HCT116 (cell line): ENCODE data around the gene MID1. TPM values are rescaled to one million over a fixed set of nuclear protein-coding genes. Genes with fewer than 3 reads are reported as not detected.

Source experiments
- ATAC-seq: fragments of 200-7000 bp; cut with Tn5 transposase; 2 replicates; pipeline ENCODE4 v1.9.1; 2020; ENCODE audit warnings: mild to moderate bottlenecking, moderate library complexity
- BruUV-seq: library from RNA; stranded (reverse); fragments of 400-500 nt; replicated peaks from 2 replicates; lab custom pipeline; 2021; lab: Mats Ljungman, UMichigan
- CTCF ChIA-PET: fragments of 300-600 bp; sonication (Branson Sonifier 250); formaldehyde crosslinking; loops from one replicate; lab custom pipeline; 2021; ENCODE audit warnings: antibody characterized with exemption; lab: Charles Lee
- POLR2A ChIA-PET: fragments of 300-600, 350-600 bp; sonication (Branson Sonifier 250); formaldehyde crosslinking; loops from one replicate; lab custom pipeline; 2021; ENCODE audit warnings: antibody characterized with exemption; lab: Charles Lee
- RAD21 ChIA-PET, 2 experiments: fragments of 300-600 bp; sonication (Branson Sonifier 250); formaldehyde crosslinking; loops; one replicate each; lab custom pipeline; 2023; ENCODE audit warnings: low total read pairs in 2 of 2; ENCODE audit not compliant: uncharacterized antibody in 2 of 2, unreplicated experiment in 2 of 2, low non-redundant PET in 1 of 2; lab: Charles Lee
- DNase-seq: peaks from one replicate; pipeline ENCODE4 v3.0.0-alpha.2; 2010; ENCODE audit warnings: low read depth, low spot score
- H2AFZ ChIP-seq: fragments of 200-600 bp; shearing (Covaris generic), sonication (generic); 2 replicates; pipeline ENCODE4 v1.6.1; 2017; ENCODE audit warnings: low read depth, mixed run types, mixed read lengths, antibody characterized with exemption, low read length; ENCODE audit not compliant: poor library complexity, severe bottlenecking
- H3K27ac ChIP-seq: 2 replicates; pipeline ENCODE4 v1.5.1; 2012; ENCODE audit warnings: low read depth, low read length
- H3K27me3 ChIP-seq: fragments of 200-600 bp; sonication (generic); 2 replicates; pipeline ENCODE4 v1.6.1; 2016; ENCODE audit warnings: mixed run types, low read length, mixed read lengths; ENCODE audit not compliant: insufficient read depth
- H3K36me3 ChIP-seq, 2 experiments: fragments of 200-500 bp in 1 of 2; fragments of 200-600 bp in 1 of 2; sonication (Bioruptor generic) in 1 of 2; sonication (generic) in 1 of 2; 2 replicates each; pipeline versions ENCODE4 v1.5.1 to v1.6.1; 2014 to 2016; ENCODE audit warnings: low read length in 2 of 2, inconsistent platforms in 1 of 2, mixed read lengths in 1 of 2, mixed run types in 1 of 2; ENCODE audit not compliant: insufficient read depth in 2 of 2, control insufficient read depth in 1 of 2
- H3K4me1 ChIP-seq, 2 experiments: fragments of 200-600 bp in 1 of 2; sonication (generic) in 1 of 2; 2 replicates each; pipeline versions ENCODE4 v1.5.1 to v1.6.1; 2012 to 2017; ENCODE audit warnings: low read length in 2 of 2, inconsistent platforms in 1 of 2, mild to moderate bottlenecking in 1 of 2, mixed read lengths in 1 of 2, mixed run types in 1 of 2, moderate library complexity in 1 of 2; ENCODE audit not compliant: insufficient read depth in 2 of 2, control insufficient read depth in 1 of 2
- H3K4me2 ChIP-seq: fragments of 200-600 bp; sonication (generic); 2 replicates; pipeline ENCODE4 v1.6.1; 2017; ENCODE audit warnings: mixed run types, low read length, mixed read lengths
- H3K4me3 ChIP-seq, 2 experiments: fragments of 200-600 bp in 1 of 2; sonication (generic) in 1 of 2; replicated peaks in 1 of 2; 2 replicates each; pipeline ENCODE4 v1.5.1; 2011 to 2016; ENCODE audit warnings: low read length in 2 of 2, control low read depth in 1 of 2, low read depth in 1 of 2, mild to moderate bottlenecking in 1 of 2, mixed read lengths in 1 of 2, mixed run types in 1 of 2
- H3K79me2 ChIP-seq: fragments of 200-600 bp; sonication (generic); 2 replicates; pipeline ENCODE4 v1.6.1; 2017; ENCODE audit warnings: mild to moderate bottlenecking, mixed run types, low read length, moderate library complexity, mixed read lengths; ENCODE audit not compliant: insufficient read depth
- H3K9ac ChIP-seq: fragments of 200-600 bp; sonication (generic); 2 replicates; pipeline ENCODE4 v1.6.1; 2016; ENCODE audit warnings: low read length, mixed read lengths
- H3K9me2 ChIP-seq: fragments of 200-600 bp; sonication (generic), shearing (Covaris generic); 2 replicates; pipeline ENCODE4 v1.6.1; 2017; ENCODE audit warnings: mixed run types, mild to moderate bottlenecking, moderate library complexity; ENCODE audit not compliant: insufficient read depth
- H3K9me3 ChIP-seq, 2 experiments: fragments of 200-500 bp in 1 of 2; fragments of 200-600 bp in 1 of 2; sonication (Bioruptor generic) in 1 of 2; sonication (generic) in 1 of 2; 2 replicates each; pipeline ENCODE4 v1.6.1; 2014 to 2017; ENCODE audit warnings: low read length in 2 of 2, mixed read lengths in 2 of 2, inconsistent platforms in 1 of 2, low read depth in 1 of 2, mild to moderate bottlenecking in 1 of 2, mixed run types in 1 of 2, moderate library complexity in 1 of 2; ENCODE audit not compliant: control insufficient read depth in 1 of 2, insufficient read depth in 1 of 2
- H4K20me1 ChIP-seq: fragments of 200-600 bp; sonication (generic), shearing (Covaris generic); 2 replicates; pipeline ENCODE4 v1.6.1; 2017; ENCODE audit warnings: mixed run types, mild to moderate bottlenecking, moderate library complexity; ENCODE audit not compliant: insufficient read depth
- ATF3 ChIP-seq: IDR thresholded peaks from 2 replicates; pipeline ENCODE4 v1.6.1; 2012
- CBX3 ChIP-seq: IDR thresholded peaks from 2 replicates; pipeline ENCODE4 v1.6.1; 2012; ENCODE audit warnings: low read depth
- EGR1 ChIP-seq: IDR thresholded peaks from 2 replicates; pipeline ENCODE4 v1.6.1; 2012; ENCODE audit warnings: low read depth
- ELF1 ChIP-seq: IDR thresholded peaks from 2 replicates; pipeline ENCODE4 v1.6.1; 2012; ENCODE audit warnings: low read depth, borderline replicate concordance
- EZH2 ChIP-seq: fragments of 200-600 bp; sonication (generic); IDR thresholded peaks from 2 replicates; pipeline ENCODE4 v1.6.1; 2017; ENCODE audit warnings: antibody characterized with exemption, mixed run types
- FOSL1 ChIP-seq: IDR thresholded peaks from 2 replicates; pipeline ENCODE4 v1.6.1; 2012; ENCODE audit warnings: low read depth
- JUND ChIP-seq: IDR thresholded peaks from 2 replicates; pipeline ENCODE4 v1.6.1; 2012
- MAX ChIP-seq: IDR thresholded peaks from 2 replicates; pipeline ENCODE4 v1.6.1; 2012
- POLR2AphosphoS5 ChIP-seq: IDR thresholded peaks from 2 replicates; pipeline ENCODE4 v1.6.1; 2011; ENCODE audit warnings: mild to moderate bottlenecking, low read depth, low read length, moderate library complexity
- RAD21 ChIP-seq: IDR thresholded peaks from 2 replicates; pipeline ENCODE4 v1.6.1; 2012; ENCODE audit warnings: low read depth, mild to moderate bottlenecking
- REST ChIP-seq: IDR thresholded peaks from 2 replicates; pipeline ENCODE4 v1.6.1; 2012; ENCODE audit warnings: low read depth
- SP1 ChIP-seq: IDR thresholded peaks from 2 replicates; pipeline ENCODE4 v1.6.1; 2012; ENCODE audit warnings: low read depth
- SRF ChIP-seq: IDR thresholded peaks from 2 replicates; pipeline ENCODE4 v1.6.1; 2012; ENCODE audit warnings: low read depth
- YY1 ChIP-seq: IDR thresholded peaks from 2 replicates; pipeline ENCODE4 v1.6.1; 2011; ENCODE audit warnings: low read length, low read depth, moderate library complexity, mild to moderate bottlenecking; ENCODE audit not compliant: insufficient replicate concordance; ENCODE audit errors: extremely low read depth
- ZFX ChIP-seq: fragments of 450-650 bp; IDR thresholded peaks from 2 replicates; pipeline ENCODE4 v1.6.1; 2017
- intact Hi-C: fragments of 100-400 bp; cut with micrococcal nuclease; formaldehyde crosslinking; loops from 2 replicates; pipeline ENCODE4 v1.10.0; 2022
- total RNA-seq: library from RNA; stranded (reverse); gene quantifications from one replicate; pipeline ENCODE4 v1.2.1, GENCODE V29; 2021; ENCODE audit not compliant: unreplicated experiment
- TF ChIP-seq, protein P1 (sequence below): IDR thresholded peaks from 2 replicates; pipeline ENCODE4 v1.6.1; 2011; ENCODE audit warnings: mild to moderate bottlenecking, low read length, moderate library complexity; ENCODE audit not compliant: insufficient replicate concordance; ENCODE audit errors: extremely low read depth

Gene MID1
- total RNA-seq, 1 experiment from 2014 or later, result 48.8 TPM

DNA sequence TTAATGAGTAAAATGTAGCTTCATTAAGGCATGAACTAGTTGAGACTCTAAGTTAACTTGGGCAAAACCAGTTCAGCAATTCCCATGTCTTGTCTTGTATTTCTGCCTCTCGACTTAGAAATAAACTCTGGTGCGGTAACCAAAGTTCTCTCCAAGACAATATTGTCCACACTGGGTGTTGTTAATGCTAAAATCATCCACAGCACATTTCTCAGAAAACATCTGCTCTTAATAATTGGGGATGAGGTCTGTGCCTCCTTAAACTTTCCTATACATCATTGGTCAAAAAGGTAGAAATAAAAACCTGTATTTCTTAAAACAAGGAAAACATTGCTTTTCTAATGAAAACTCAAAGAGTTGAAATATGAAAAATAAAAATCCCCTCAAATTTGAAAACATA, 32.9 kb upstream of the MID1 start:
- Histone ChIP-seq H4K20me1 (no peaks in the 10 kb centered on the region), H3K27ac (no peak overlapping the region), H3K4me2 (no peak overlapping the region), H2AFZ (no peak overlapping the region), H3K9ac (no peak overlapping the region), H3K79me2 (no peaks in the 10 kb centered on the region), H3K9me3 (no peaks in the 10 kb centered on the region), H3K4me3 (no peak overlapping the region), H3K36me3 (no peaks in the 10 kb centered on the region), H3K4me1 (no peaks in the 10 kb centered on the region), H3K9me2 (no peaks in the 10 kb centered on the region), H3K27me3 (no peaks in the 10 kb centered on the region)
- ATAC-seq (no peak), DNase-seq (no peak)
- TF ChIP-seq RAD21, result no peak
- TF ChIP-seq ATF3, result no peak
- CTCF ChIA-PET, result no interaction called here
- RAD21 ChIA-PET, result no interaction called here
- intact Hi-C loops, result no loop called here
- BruUV-seq, result no TSS peak
- POLR2A ChIA-PET, result no interaction called here

DNA sequence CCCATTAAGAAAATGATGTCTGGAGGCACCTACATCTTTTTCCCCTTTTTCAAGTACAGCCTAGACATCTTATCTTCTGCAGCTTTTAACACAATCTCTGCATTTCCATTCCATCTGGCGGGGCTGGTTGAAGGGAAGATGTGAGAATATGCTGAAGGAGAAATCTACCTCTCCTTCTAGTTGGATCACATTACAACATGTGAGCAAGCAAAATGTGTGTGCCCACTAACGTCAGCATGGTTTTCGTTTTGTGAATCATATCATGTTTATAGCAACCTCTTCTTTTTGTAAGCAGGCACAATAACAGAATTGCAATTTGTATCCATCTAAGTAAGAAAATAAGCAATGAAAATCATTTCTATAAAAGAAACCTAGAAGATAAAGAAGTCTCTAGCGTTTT, 28.9 kb upstream of the MID1 start:
- no peak overlapping the region for H3K4me3 ChIP-seq
- no peak for ATAC-seq
- no peak overlapping the region for H3K9ac ChIP-seq
- H3K4me2 ChIP-seq, result no peak overlapping the region
- RAD21 ChIA-PET, result no interaction called here
- no peaks in the 10 kb centered on the region for H3K36me3 ChIP-seq
- no peak overlapping the region for H2AFZ ChIP-seq
- no peaks in the 10 kb centered on the region for H3K27me3 ChIP-seq
- no peaks in the 10 kb centered on the region for H3K4me1 ChIP-seq
- H4K20me1 ChIP-seq, result no peaks in the 10 kb centered on the region
- no TSS peak for BruUV-seq
- H3K9me3 ChIP-seq, result no peaks in the 10 kb centered on the region
- intact Hi-C loops, result loop anchor here (10.0 kb wide), 1 partner anchor 486 kb away; no protein-coding TSS in a partner anchor
- DNase-seq, result no peak
- H3K79me2 ChIP-seq, result no peaks in the 10 kb centered on the region
- POLR2A ChIA-PET, result no interaction called here
- CTCF ChIA-PET, result no interaction called here
- H3K9me2 ChIP-seq, result no peaks in the 10 kb centered on the region
- TF ChIP-seq YY1 (no peak), POLR2AphosphoS5 (no peak), REST (no peak), ATF3 (no peak), SRF (no peak), FOSL1 (no peak), JUND (no peak), MAX (no peak), SP1 (no peak), CBX3 (no peak), RAD21 (no peak), ZFX (no peak), EZH2 (no peak), EGR1 (no peak), ELF1 (no peak)
- TF ChIP-seq, protein P1, sequence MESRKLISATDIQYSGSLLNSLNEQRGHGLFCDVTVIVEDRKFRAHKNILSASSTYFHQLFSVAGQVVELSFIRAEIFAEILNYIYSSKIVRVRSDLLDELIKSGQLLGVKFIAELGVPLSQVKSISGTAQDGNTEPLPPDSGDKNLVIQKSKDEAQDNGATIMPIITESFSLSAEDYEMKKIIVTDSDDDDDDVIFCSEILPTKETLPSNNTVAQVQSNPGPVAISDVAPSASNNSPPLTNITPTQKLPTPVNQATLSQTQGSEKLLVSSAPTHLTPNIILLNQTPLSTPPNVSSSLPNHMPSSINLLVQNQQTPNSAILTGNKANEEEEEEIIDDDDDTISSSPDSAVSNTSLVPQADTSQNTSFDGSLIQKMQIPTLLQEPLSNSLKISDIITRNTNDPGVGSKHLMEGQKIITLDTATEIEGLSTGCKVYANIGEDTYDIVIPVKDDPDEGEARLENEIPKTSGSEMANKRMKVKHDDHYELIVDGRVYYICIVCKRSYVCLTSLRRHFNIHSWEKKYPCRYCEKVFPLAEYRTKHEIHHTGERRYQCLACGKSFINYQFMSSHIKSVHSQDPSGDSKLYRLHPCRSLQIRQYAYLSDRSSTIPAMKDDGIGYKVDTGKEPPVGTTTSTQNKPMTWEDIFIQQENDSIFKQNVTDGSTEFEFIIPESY, result no peak
- H3K27ac ChIP-seq, result no peak overlapping the region
